ENCODE results near the gene MAP3K7CL. TPM values are rescaled to one million over a fixed set of nuclear protein-coding genes. Genes with fewer than 3 reads are reported as not detected.

Gene MAP3K7CL
- total RNA-seq, 1 experiment from 2014 or later, result 2.3 TPM

DNA sequence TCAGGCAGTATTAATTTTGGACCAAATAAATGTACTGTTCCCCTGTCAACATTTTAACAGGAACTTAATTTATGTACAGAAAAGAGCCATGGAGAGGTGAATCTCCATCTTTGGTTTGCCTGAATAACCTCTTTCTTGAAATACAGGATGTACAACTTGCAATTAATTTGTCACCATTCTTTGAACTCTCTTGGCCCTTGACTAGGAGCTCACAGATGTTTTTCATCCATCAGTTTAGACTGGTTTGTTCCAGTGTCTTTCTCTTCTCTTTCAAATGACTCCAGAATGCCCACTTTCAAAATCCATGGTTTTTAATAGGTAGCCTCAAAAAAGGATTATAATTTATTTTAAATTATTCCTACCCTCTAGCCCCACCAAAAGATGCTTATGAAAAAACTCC, 5.0 kb downstream of the MAP3K7CL start:
- CTCF ChIA-PET, result interaction anchor here (1.5 kb wide), 1 partner anchor 10 kb away, joined by 3 read pairs; no protein-coding TSS in a partner anchor
- Mint-ChIP-seq H3K4me1 (ENCODE audit: low read depth, unreplicated experiment) (no peaks in the 10 kb centered on the region), H3K36me3 (ENCODE audit: insufficient read depth, unreplicated experiment) (no peaks in the 10 kb centered on the region), H3K27me3 (ENCODE audit: unreplicated experiment) (no peaks in the 10 kb centered on the region), H3K27ac (ENCODE audit: unreplicated experiment) (no peak overlapping the region), H3K9me3 (ENCODE audit: low read depth, unreplicated experiment) (no peaks in the 10 kb centered on the region), H3K4me3 (ENCODE audit: low read depth, unreplicated experiment) (no peak overlapping the region)
- TF ChIP-seq, protein P1, sequence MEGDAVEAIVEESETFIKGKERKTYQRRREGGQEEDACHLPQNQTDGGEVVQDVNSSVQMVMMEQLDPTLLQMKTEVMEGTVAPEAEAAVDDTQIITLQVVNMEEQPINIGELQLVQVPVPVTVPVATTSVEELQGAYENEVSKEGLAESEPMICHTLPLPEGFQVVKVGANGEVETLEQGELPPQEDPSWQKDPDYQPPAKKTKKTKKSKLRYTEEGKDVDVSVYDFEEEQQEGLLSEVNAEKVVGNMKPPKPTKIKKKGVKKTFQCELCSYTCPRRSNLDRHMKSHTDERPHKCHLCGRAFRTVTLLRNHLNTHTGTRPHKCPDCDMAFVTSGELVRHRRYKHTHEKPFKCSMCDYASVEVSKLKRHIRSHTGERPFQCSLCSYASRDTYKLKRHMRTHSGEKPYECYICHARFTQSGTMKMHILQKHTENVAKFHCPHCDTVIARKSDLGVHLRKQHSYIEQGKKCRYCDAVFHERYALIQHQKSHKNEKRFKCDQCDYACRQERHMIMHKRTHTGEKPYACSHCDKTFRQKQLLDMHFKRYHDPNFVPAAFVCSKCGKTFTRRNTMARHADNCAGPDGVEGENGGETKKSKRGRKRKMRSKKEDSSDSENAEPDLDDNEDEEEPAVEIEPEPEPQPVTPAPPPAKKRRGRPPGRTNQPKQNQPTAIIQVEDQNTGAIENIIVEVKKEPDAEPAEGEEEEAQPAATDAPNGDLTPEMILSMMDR (IDR thresholded peaks at IDR 0.05; ENCODE audit: unreplicated experiment), result no peak
- BruUV-seq (replicated peaks), result no TSS peak
- DNase-seq, result no peak
- intact Hi-C loops (cut with micrococcal nuclease; ENCODE audit: unreplicated experiment), result no loop called here

DNA sequence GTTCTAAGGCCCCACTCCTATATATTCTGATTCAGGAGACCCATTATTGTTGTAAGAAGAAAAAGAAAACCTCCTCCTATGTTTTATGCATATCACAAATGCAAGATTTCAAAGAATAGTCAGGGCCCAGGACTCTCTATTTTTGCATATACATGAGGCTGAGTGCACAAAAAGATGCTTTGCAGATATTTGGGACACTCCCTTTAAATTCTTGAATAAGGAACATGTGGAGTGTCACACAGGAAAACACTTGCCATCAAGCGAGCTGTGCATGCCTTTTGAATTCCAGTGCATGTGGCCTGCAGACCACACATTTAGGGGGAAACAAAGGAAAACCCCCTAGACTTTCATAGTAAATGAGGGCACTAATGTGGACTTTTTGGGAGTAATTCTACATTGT, 5.6 kb downstream of the MAP3K7CL start:
- no peaks in the 10 kb centered on the region for H3K9me3 Mint-ChIP-seq (ENCODE audit: low read depth, unreplicated experiment)
- TF ChIP-seq, protein P1 (IDR thresholded peaks at IDR 0.05; ENCODE audit: unreplicated experiment), result no peak
- no peak overlapping the region for H3K27ac Mint-ChIP-seq (ENCODE audit: unreplicated experiment)
- no peaks in the 10 kb centered on the region for H3K4me1 Mint-ChIP-seq (ENCODE audit: low read depth, unreplicated experiment)
- BruUV-seq (replicated peaks), result no TSS peak
- H3K27me3 Mint-ChIP-seq (ENCODE audit: unreplicated experiment), result no peaks in the 10 kb centered on the region
- no peak overlapping the region for H3K4me3 Mint-ChIP-seq (ENCODE audit: low read depth, unreplicated experiment)
- no peak for DNase-seq
- no peaks in the 10 kb centered on the region for H3K36me3 Mint-ChIP-seq (ENCODE audit: insufficient read depth, unreplicated experiment)
- intact Hi-C loops (cut with micrococcal nuclease; ENCODE audit: unreplicated experiment), result no loop called here
- CTCF ChIA-PET, result interaction anchor here (1.5 kb wide), 1 partner anchor 10 kb away, joined by 3 read pairs; no protein-coding TSS in a partner anchor

- H3K27ac Mint-ChIP-seq (ENCODE audit: unreplicated experiment), result no peak overlapping the region
- no peak overlapping the region for H3K4me3 Mint-ChIP-seq (ENCODE audit: low read depth, unreplicated experiment)
- peaks cover 3% of the 10 kb centered on the region for H3K4me1 Mint-ChIP-seq (ENCODE audit: low read depth, unreplicated experiment)
- CTCF ChIA-PET, result interaction anchor here (1.6 kb wide), 1 partner anchor 9 kb away, joined by 3 read pairs; no protein-coding TSS in a partner anchor
- H3K27me3 Mint-ChIP-seq (ENCODE audit: unreplicated experiment), result no peaks in the 10 kb centered on the region
- H3K9me3 Mint-ChIP-seq (ENCODE audit: low read depth, unreplicated experiment), result no peaks in the 10 kb centered on the region
- TF ChIP-seq, protein P1 (IDR thresholded peaks at IDR 0.05; ENCODE audit: unreplicated experiment), result no peak
- H3K36me3 Mint-ChIP-seq (ENCODE audit: insufficient read depth, unreplicated experiment), result no peaks in the 10 kb centered on the region
- intact Hi-C loops (cut with micrococcal nuclease; ENCODE audit: unreplicated experiment), result loop anchor here (5.0 kb wide), 1 partner anchor 48 kb away; no protein-coding TSS in a partner anchor
- BruUV-seq (replicated peaks), result no TSS peak
- DNase-seq, result no peak
These were observed 14.4 kb downstream of the MAP3K7CL start for GRCh38 chr21:29144736-29145353.

DNA sequence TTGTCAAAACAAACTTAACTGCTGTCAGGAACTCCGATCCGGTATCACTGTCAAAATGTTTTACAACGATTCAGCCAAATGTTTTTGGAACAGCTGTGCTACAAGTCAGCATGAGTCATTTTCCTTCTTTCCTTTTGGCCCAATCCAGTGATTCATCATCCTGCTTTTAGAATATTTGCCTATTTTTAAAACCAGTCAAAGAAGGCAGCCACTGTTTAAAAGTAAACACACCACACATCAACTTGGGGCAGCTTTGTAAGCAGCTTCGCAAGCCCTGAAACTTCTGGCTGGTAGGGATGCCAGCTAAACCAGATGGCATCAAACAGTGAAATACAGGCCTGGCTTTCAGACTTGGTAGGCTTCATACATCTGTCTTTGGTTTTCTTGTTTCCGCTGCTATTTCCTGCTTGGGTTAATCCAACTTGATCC, 14.9 kb downstream of the MAP3K7CL start:
- TF ChIP-seq, protein P1 (IDR thresholded peaks at IDR 0.05; ENCODE audit: unreplicated experiment), result no peak
- BruUV-seq (replicated peaks), result no TSS peak
- no peak overlapping the region for H3K4me3 Mint-ChIP-seq (ENCODE audit: low read depth, unreplicated experiment)
- H3K4me1 Mint-ChIP-seq (ENCODE audit: low read depth, unreplicated experiment), result peaks cover 8% of the 10 kb centered on the region
- no peaks in the 10 kb centered on the region for H3K9me3 Mint-ChIP-seq (ENCODE audit: low read depth, unreplicated experiment)
- DNase-seq, result peak; percentile 9
- H3K36me3 Mint-ChIP-seq (ENCODE audit: insufficient read depth, unreplicated experiment), result no peaks in the 10 kb centered on the region
- intact Hi-C loops (cut with micrococcal nuclease; ENCODE audit: unreplicated experiment), result no loop called here
- H3K27ac Mint-ChIP-seq (ENCODE audit: unreplicated experiment), result peak overlapping the region; percentile 72
- no peaks in the 10 kb centered on the region for H3K27me3 Mint-ChIP-seq (ENCODE audit: unreplicated experiment)
- CTCF ChIA-PET, result interaction anchor here (1.6 kb wide), 1 partner anchor 10 kb away, joined by 3 read pairs; no protein-coding TSS in a partner anchor

Data from Calu3 (cell line).